ENCODE data around the gene RELA.
A peak's percentile ranks its signal among the peaks of the same experiment; 100 is the strongest.
"Not testable (repeated sequence)": the region's sequence is repeated elsewhere in the genome, so short reads cannot be mapped to it uniquely, and the experiment has no call there.

The RELA gene

GRCh38 chr11:65672180-65672860 is 9.6 kb upstream of the RELA start:
- H3K27me3 ChIP-seq (ENCODE audit: insufficient read depth, low read length), result no peaks in the 10 kb centered on the region
- no peaks in the 10 kb centered on the region for H3K36me3 ChIP-seq (ENCODE audit: insufficient read depth, low read length)
- H3K4me3 ChIP-seq (ENCODE audit: low read depth, low read length), result no peak overlapping the region
- H3K79me2 ChIP-seq (ENCODE audit: control insufficient read depth, insufficient read depth, low read length, unreplicated experiment), result no peaks in the 10 kb centered on the region
- no peaks in the 10 kb centered on the region for H3K4me1 ChIP-seq (ENCODE audit: control insufficient read depth, insufficient read depth, low read length, unreplicated experiment)
- H2AFZ ChIP-seq (ENCODE audit: low read length, unreplicated experiment), result no peak overlapping the region
- no peak overlapping the region for H3K27ac ChIP-seq (ENCODE audit: low read depth, low read length)

DNA sequence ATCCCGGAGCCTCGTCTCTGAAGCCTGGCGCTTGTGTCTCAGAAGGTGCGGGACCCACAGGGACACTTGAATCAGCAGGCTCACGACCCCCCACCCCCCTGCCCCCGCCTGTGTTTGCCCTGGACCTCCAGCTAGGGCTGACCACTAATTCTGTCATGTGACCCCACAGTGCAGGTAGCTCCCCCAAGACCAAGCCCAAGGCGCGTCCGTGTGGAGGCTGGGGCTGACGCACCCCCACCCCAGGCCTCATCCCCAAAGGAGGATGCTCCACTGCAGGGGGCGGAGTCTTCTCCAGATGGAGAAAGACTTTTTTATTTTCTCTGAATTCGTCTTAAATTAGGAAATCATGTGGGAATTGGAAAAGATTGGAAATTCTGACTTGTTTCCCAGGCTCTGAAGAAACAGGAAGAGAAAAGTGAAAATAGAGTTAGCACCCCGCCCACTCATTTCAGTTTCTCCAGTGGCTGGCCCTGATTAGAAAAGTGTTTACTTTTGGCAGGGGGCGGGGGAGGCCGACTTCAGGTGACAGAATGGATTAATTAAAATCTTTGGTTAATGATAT is 1.0 kb upstream of the RELA start:
- peaks cover 25% of the 10 kb centered on the region for H3K79me2 ChIP-seq (ENCODE audit: control insufficient read depth, insufficient read depth, low read length, unreplicated experiment)
- H3K4me1 ChIP-seq (ENCODE audit: control insufficient read depth, insufficient read depth, low read length, unreplicated experiment), result peaks cover 6% of the 10 kb centered on the region
- H2AFZ ChIP-seq (ENCODE audit: low read length, unreplicated experiment), result peak overlapping the region; percentile 60
- H3K27ac ChIP-seq (ENCODE audit: low read depth, low read length), result peak overlapping the region; percentile 96
- peak overlapping the region; percentile 95 for H3K4me3 ChIP-seq (ENCODE audit: low read depth, low read length)
- H3K36me3 ChIP-seq (ENCODE audit: insufficient read depth, low read length), result peaks cover 12% of the 10 kb centered on the region; the same call in 1 of the 2 replicates
- no peaks in the 10 kb centered on the region for H3K27me3 ChIP-seq (ENCODE audit: insufficient read depth, low read length)

GRCh38 chr11:65662247-65662798 is 393 bp downstream of the RELA start:
- Histone ChIP-seq H2AFZ (ENCODE audit: low read length, unreplicated experiment) (no peak overlapping the region), H3K27ac (ENCODE audit: low read depth, low read length) (peak overlapping the region; percentile 96), H3K79me2 (ENCODE audit: control insufficient read depth, insufficient read depth, low read length, unreplicated experiment) (peaks cover 25% of the 10 kb centered on the region), H3K36me3 (ENCODE audit: insufficient read depth, low read length) (peaks cover 22% of the 10 kb centered on the region; the same call in 1 of the 2 replicates), H3K27me3 (ENCODE audit: insufficient read depth, low read length) (no peaks in the 10 kb centered on the region), H3K4me1 (ENCODE audit: control insufficient read depth, insufficient read depth, low read length, unreplicated experiment) (peaks cover 6% of the 10 kb centered on the region), H3K4me3 (ENCODE audit: low read depth, low read length) (peak overlapping the region; percentile 95)

DNA sequence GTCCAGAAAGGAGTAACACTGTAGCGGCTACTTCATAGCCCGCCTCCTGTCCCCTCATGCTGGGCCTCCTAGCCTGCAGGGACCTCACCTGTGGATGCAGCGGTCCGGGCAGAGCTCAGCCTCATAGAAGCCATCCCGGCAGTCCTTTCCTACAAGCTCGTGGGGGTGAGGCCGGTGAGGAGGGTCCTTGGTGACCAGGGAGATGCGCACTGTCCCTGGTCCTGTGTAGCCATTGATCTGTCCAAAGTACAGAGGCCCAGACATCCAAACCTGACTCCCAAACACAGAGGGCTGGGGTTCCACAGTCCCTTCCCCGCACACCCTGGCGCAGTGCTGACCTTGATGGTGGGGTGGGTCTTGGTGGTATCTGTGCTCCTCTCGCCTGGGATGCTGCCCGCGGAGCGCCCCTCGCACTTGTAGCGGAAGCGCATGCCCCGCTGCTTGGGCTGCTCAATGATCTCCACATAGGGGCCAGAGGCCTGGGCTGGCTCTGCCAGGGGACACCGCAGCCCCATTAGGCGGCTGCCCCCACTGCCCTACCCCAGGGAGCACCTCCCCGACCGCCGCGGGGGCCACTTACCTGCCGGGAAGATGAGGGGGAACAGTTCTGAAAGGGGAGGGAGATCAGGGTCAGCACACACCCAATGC is 993 bp downstream of the RELA start:
- H3K4me1 ChIP-seq (ENCODE audit: control insufficient read depth, insufficient read depth, low read length, unreplicated experiment), result peaks cover 6% of the 10 kb centered on the region
- H3K4me3 ChIP-seq (ENCODE audit: low read depth, low read length), result peak overlapping the region; percentile 95
- peaks cover 26% of the 10 kb centered on the region; the same call in 1 of the 2 replicates for H3K36me3 ChIP-seq (ENCODE audit: insufficient read depth, low read length)
- H3K27ac ChIP-seq (ENCODE audit: low read depth, low read length), result peak overlapping the region; percentile 96
- H2AFZ ChIP-seq (ENCODE audit: low read length, unreplicated experiment), result no peak overlapping the region
- H3K79me2 ChIP-seq (ENCODE audit: control insufficient read depth, insufficient read depth, low read length, unreplicated experiment), result peaks cover 25% of the 10 kb centered on the region
- H3K27me3 ChIP-seq (ENCODE audit: insufficient read depth, low read length), result no peaks in the 10 kb centered on the region

GRCh38 chr11:65660908-65661307 is 1.8 kb downstream of the RELA start:
- peaks cover 25% of the 10 kb centered on the region for H3K79me2 ChIP-seq (ENCODE audit: control insufficient read depth, insufficient read depth, low read length, unreplicated experiment)
- not testable (repeated sequence) for H3K27me3 ChIP-seq (ENCODE audit: insufficient read depth, low read length); H2AFZ ChIP-seq (ENCODE audit: low read length, unreplicated experiment); H3K4me1 ChIP-seq (ENCODE audit: control insufficient read depth, insufficient read depth, low read length, unreplicated experiment); H3K27ac ChIP-seq (ENCODE audit: low read depth, low read length)
- peaks cover 31% of the 10 kb centered on the region; the same call in 1 of the 2 replicates for H3K36me3 ChIP-seq (ENCODE audit: insufficient read depth, low read length)
- peak overlapping the region; percentile 95 for H3K4me3 ChIP-seq (ENCODE audit: low read depth, low read length)

DNA sequence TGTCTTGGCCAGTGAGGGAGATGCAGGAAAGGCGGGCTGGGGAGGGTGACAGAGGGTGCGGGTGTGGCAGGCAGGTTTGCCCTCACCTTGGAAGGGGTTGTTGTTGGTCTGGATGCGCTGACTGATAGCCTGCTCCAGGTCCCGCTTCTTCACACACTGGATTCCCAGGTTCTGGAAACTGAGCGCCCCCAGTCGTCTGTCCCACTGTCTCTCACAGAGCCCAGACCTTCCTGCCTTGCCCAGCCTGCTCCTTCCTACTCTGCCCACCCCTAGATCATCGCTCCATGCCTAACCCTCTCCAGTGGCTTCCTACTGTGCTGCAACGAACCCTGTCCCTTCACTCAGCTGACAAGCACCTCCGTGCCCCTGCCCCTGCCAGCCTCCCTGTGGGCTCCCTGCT is 2.7 kb downstream of the RELA start:
- H3K27me3 ChIP-seq (ENCODE audit: insufficient read depth, low read length), result no peaks in the 10 kb centered on the region
- H3K4me3 ChIP-seq (ENCODE audit: low read depth, low read length), result no peak overlapping the region
- H2AFZ ChIP-seq (ENCODE audit: low read length, unreplicated experiment), result no peak overlapping the region
- no peak overlapping the region for H3K27ac ChIP-seq (ENCODE audit: low read depth, low read length)
- H3K4me1 ChIP-seq (ENCODE audit: control insufficient read depth, insufficient read depth, low read length, unreplicated experiment), result peaks cover 6% of the 10 kb centered on the region
- H3K36me3 ChIP-seq (ENCODE audit: insufficient read depth, low read length), result peaks cover 31% of the 10 kb centered on the region; the same call in 1 of the 2 replicates
- H3K79me2 ChIP-seq (ENCODE audit: control insufficient read depth, insufficient read depth, low read length, unreplicated experiment), result peaks cover 25% of the 10 kb centered on the region

- no peak overlapping the region for H3K27ac ChIP-seq (ENCODE audit: low read depth, low read length)
- H3K4me1 ChIP-seq (ENCODE audit: control insufficient read depth, insufficient read depth, low read length, unreplicated experiment), result peaks cover 10% of the 10 kb centered on the region
- H3K4me3 ChIP-seq (ENCODE audit: low read depth, low read length), result no peak overlapping the region
- no peaks in the 10 kb centered on the region for H3K27me3 ChIP-seq (ENCODE audit: insufficient read depth, low read length)
- H3K79me2 ChIP-seq (ENCODE audit: control insufficient read depth, insufficient read depth, low read length, unreplicated experiment), result peaks cover 25% of the 10 kb centered on the region
- H2AFZ ChIP-seq (ENCODE audit: low read length, unreplicated experiment), result no peak overlapping the region
- H3K36me3 ChIP-seq (ENCODE audit: insufficient read depth, low read length), result peaks cover 31% of the 10 kb centered on the region; the same call in 1 of the 2 replicates
Measured at GRCh38 chr11:65658174-65659021, 4.3 kb downstream of the RELA start.

DNA sequence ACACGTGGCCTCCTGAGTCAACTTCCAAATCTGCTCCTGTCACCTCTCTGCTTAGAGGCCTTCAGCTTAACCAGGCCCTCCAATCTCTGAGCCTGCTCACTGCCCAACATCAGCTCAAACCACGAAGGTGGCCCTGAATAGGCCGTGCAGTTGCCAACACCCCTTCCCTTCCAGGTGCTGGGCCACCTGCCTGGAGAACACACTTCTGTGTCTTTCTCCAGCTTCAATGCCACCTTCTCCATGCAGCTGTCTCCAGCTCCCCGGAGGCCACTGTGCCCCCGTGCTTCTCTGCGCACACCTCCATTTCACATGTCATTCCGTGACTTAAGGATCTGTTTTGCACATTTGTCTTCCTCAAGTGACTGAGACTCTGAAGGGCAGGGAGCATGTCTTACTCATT is 5.3 kb downstream of the RELA start:
- peaks cover 31% of the 10 kb centered on the region; the same call in 1 of the 2 replicates for H3K36me3 ChIP-seq (ENCODE audit: insufficient read depth, low read length)
- no peaks in the 10 kb centered on the region for H3K27me3 ChIP-seq (ENCODE audit: insufficient read depth, low read length)
- H3K79me2 ChIP-seq (ENCODE audit: control insufficient read depth, insufficient read depth, low read length, unreplicated experiment), result peaks cover 22% of the 10 kb centered on the region
- H2AFZ ChIP-seq (ENCODE audit: low read length, unreplicated experiment), result no peak overlapping the region
- peaks cover 16% of the 10 kb centered on the region for H3K4me1 ChIP-seq (ENCODE audit: control insufficient read depth, insufficient read depth, low read length, unreplicated experiment)
- no peak overlapping the region for H3K4me3 ChIP-seq (ENCODE audit: low read depth, low read length)
- H3K27ac ChIP-seq (ENCODE audit: low read depth, low read length), result no peak overlapping the region

DNA sequence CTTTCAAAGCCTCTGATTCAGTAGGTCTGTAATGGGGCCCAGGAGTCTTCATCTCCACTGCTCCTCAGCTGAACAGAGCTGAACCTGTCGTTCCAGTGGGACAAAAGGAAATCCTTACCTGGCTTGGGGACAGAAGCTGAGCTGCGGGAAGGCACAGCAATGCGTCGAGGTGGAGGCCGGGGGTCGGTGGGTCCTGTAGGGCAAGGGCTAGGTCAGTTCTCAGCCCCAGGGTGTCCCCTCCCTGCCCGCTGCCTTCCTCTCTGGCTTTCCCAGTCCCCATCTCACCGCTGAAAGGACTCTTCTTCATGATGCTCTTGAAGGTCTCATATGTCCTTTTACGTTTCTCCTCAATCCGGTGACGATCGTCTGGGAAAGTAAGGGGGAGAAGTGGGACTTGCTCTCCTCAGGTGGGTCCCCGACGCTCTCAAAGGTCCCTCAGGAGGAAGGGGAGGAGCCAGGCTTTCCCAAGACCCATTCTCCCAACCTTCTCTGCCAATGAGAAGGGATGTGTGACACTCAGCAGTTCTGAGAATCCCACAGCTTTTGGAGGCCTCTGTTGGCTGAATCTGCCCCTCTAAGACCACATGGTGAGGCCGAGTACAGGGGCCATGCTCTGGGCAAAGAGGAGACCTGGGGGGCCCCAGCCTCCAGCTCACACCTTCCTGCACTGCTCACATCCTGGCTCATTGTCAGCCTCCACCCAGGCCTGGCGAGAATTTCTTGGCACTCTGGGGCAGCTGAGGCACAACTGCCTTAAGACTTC is 7.0 kb downstream of the RELA start:
- Histone ChIP-seq H3K27me3 (ENCODE audit: insufficient read depth, low read length) (no peaks in the 10 kb centered on the region), H3K4me1 (ENCODE audit: control insufficient read depth, insufficient read depth, low read length, unreplicated experiment) (peaks cover 16% of the 10 kb centered on the region), H3K36me3 (ENCODE audit: insufficient read depth, low read length) (peaks cover 31% of the 10 kb centered on the region; the same call in 1 of the 2 replicates), H3K4me3 (ENCODE audit: low read depth, low read length) (no peak overlapping the region), H3K79me2 (ENCODE audit: control insufficient read depth, insufficient read depth, low read length, unreplicated experiment) (peaks cover 7% of the 10 kb centered on the region), H2AFZ (ENCODE audit: low read length, unreplicated experiment) (no peak overlapping the region), H3K27ac (ENCODE audit: low read depth, low read length) (no peak overlapping the region)
